Osteocyte (in vitro differentiated cells): ENCODE data around the gene ZBTB40. TPM values are rescaled to one million over a fixed set of nuclear protein-coding genes. Genes with fewer than 3 reads are reported as not detected.

Experiments
- DNase-seq: peaks from one replicate; pipeline ENCODE4 v3.0.0; 2021; ENCODE audit warnings: mixed read lengths; ENCODE audit not compliant: unreplicated experiment; ENCODE audit errors: extremely low spot score
- H3K27ac Mint-ChIP-seq: one replicate; pipeline ENCODE4 v1.8.0; 2021; ENCODE audit warnings: mild to moderate bottlenecking, mixed read lengths; ENCODE audit not compliant: unreplicated experiment
- H3K27me3 Mint-ChIP-seq: one replicate; pipeline ENCODE4 v1.8.0; 2021; ENCODE audit warnings: mixed read lengths; ENCODE audit not compliant: unreplicated experiment
- H3K36me3 Mint-ChIP-seq: one replicate; pipeline ENCODE4 v1.8.0; 2021; ENCODE audit warnings: mixed read lengths; ENCODE audit not compliant: unreplicated experiment
- H3K4me1 Mint-ChIP-seq: one replicate; pipeline ENCODE4 v1.8.0; 2021; ENCODE audit warnings: mixed read lengths; ENCODE audit not compliant: unreplicated experiment
- H3K4me3 Mint-ChIP-seq: one replicate; pipeline ENCODE4 v1.8.0; 2021; ENCODE audit warnings: mild to moderate bottlenecking, moderate library complexity, mixed read lengths; ENCODE audit not compliant: unreplicated experiment
- H3K9me3 Mint-ChIP-seq: one replicate; pipeline ENCODE4 v1.8.0; 2021; ENCODE audit warnings: mixed read lengths; ENCODE audit not compliant: unreplicated experiment
- total RNA-seq: library from RNA; stranded (reverse); gene quantifications from 2 replicates; pipeline ENCODE4 v1.2.1, GENCODE V29; 2021
- TF ChIP-seq, protein P1 (sequence below): fragments of 200-600 bp; sonication (generic); IDR thresholded peaks from 2 replicates; pipeline ENCODE4 v1.5.0; 2021; ENCODE audit warnings: antibody characterized with exemption, mild to moderate bottlenecking, moderate library complexity

The ZBTB40 gene
- total RNA-seq, 1 donor from 2014 or later: 23.6 TPM

DNA sequence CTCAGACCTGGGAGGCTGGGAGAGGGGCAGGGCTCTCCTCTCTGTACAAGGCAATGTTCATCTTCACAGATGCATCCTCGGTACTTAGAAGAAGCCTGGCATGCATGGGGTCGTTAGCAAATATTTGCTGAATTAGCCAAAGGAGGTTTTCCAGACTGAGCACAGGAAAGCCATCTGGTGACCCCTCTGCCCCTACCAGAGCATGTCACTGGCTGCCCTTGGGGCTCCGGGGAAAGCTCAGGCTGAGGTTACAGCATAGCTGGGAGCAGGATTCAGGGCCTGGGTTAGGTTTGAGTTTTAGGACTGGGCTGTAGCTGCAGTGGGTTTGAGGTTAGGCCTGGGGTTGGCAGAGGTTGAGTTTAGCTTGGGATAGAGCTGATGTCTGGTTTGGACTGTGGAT, 43.4 kb upstream of the ZBTB40 start:
- Mint-ChIP-seq H3K36me3 (peaks cover 3% of the 10 kb centered on the region), H3K9me3 (peaks cover 6% of the 10 kb centered on the region), H3K27ac (no peak overlapping the region), H3K4me1 (peaks cover 24% of the 10 kb centered on the region), H3K4me3 (no peak overlapping the region), H3K27me3 (peaks cover 18% of the 10 kb centered on the region)
- DNase-seq: no peak
- TF ChIP-seq, protein P1, sequence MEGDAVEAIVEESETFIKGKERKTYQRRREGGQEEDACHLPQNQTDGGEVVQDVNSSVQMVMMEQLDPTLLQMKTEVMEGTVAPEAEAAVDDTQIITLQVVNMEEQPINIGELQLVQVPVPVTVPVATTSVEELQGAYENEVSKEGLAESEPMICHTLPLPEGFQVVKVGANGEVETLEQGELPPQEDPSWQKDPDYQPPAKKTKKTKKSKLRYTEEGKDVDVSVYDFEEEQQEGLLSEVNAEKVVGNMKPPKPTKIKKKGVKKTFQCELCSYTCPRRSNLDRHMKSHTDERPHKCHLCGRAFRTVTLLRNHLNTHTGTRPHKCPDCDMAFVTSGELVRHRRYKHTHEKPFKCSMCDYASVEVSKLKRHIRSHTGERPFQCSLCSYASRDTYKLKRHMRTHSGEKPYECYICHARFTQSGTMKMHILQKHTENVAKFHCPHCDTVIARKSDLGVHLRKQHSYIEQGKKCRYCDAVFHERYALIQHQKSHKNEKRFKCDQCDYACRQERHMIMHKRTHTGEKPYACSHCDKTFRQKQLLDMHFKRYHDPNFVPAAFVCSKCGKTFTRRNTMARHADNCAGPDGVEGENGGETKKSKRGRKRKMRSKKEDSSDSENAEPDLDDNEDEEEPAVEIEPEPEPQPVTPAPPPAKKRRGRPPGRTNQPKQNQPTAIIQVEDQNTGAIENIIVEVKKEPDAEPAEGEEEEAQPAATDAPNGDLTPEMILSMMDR: no peak

DNA sequence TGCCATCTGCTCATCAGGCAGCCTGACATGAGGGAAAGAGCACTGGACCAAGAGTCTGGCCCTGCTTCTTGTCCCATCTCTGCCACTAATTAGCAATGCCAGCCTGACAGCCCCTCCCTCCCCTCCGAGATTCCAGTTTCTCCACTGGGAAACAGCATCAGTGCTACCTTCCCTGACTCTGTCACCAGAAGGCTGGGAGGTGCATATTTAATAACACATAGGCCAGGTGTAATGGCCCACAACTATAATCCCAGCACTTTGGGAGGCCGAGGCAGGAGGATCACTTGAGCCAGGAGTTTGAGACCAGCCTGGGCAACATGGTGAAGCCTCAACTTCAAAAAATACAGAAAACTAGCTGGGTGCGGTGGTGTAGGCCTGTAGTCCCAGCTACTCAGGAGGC, 41.2 kb upstream of the ZBTB40 start:
- H3K36me3 Mint-ChIP-seq: peaks cover 3% of the 10 kb centered on the region
- no peak overlapping the region for H3K27ac Mint-ChIP-seq
- H3K4me3 Mint-ChIP-seq: no peak overlapping the region
- peaks cover 2% of the 10 kb centered on the region for H3K27me3 Mint-ChIP-seq
- peaks cover 41% of the 10 kb centered on the region for H3K4me1 Mint-ChIP-seq
- no peak for DNase-seq
- TF ChIP-seq, protein P1: no peak
- H3K9me3 Mint-ChIP-seq: peaks cover 6% of the 10 kb centered on the region

DNA sequence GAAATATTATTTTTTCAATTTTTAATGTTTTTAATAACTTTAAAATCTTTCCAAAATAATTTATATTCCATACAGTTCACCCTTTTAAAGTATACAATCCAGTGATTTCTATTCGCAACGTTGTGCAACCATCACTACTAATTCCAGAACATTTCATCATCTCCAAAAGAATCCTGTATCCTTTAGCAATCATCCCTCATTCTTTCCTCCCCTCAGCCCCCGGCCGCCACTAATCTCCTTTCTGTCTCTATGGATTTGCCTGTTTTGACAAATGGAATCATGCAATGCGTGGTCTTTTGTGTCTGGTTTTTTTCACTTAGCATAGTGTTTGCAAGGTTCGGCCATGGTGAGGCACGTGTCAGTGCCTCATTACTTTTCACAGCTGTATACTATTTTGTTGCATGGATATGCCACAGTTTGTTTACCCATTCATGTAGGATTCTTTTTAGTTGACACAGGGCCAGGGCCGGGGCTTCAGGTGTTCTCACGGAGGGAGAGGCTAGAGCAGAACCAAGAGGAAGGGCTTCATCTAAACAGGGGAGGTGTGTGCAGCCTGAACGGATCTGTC, 40.6 kb upstream of the ZBTB40 start:
- Mint-ChIP-seq H3K4me1 (peaks cover 41% of the 10 kb centered on the region), H3K27me3 (peaks cover 2% of the 10 kb centered on the region), H3K27ac (no peak overlapping the region), H3K4me3 (no peak overlapping the region), H3K36me3 (peaks cover 3% of the 10 kb centered on the region), H3K9me3 (peaks cover 6% of the 10 kb centered on the region)
- DNase-seq: no peak
- TF ChIP-seq, protein P1: no peak

DNA sequence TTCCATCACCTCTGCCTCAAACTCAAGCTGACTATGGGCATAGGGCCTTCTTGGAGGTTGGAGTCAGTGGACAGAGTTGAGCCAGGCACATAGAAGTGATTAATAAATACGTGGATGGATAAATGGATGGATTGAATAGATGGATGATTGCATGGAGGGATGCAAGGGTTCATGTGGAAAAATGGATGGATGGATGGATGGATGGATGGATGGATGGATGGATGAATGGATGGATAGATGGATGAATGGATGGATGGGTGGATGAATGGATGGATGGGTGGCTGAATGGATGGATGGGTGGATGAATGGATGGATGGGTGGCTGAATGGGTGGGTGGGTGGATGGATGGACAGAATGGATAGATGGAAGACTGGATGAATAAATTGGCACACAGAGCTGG, 40.1 kb upstream of the ZBTB40 start:
- peaks cover 43% of the 10 kb centered on the region for H3K4me1 Mint-ChIP-seq
- H3K9me3 Mint-ChIP-seq: peaks cover 6% of the 10 kb centered on the region
- peaks cover 3% of the 10 kb centered on the region for H3K36me3 Mint-ChIP-seq
- TF ChIP-seq, protein P1: no peak
- DNase-seq: no peak
- peaks cover 2% of the 10 kb centered on the region for H3K27me3 Mint-ChIP-seq
- no peak overlapping the region for H3K27ac Mint-ChIP-seq
- H3K4me3 Mint-ChIP-seq: no peak overlapping the region

DNA sequence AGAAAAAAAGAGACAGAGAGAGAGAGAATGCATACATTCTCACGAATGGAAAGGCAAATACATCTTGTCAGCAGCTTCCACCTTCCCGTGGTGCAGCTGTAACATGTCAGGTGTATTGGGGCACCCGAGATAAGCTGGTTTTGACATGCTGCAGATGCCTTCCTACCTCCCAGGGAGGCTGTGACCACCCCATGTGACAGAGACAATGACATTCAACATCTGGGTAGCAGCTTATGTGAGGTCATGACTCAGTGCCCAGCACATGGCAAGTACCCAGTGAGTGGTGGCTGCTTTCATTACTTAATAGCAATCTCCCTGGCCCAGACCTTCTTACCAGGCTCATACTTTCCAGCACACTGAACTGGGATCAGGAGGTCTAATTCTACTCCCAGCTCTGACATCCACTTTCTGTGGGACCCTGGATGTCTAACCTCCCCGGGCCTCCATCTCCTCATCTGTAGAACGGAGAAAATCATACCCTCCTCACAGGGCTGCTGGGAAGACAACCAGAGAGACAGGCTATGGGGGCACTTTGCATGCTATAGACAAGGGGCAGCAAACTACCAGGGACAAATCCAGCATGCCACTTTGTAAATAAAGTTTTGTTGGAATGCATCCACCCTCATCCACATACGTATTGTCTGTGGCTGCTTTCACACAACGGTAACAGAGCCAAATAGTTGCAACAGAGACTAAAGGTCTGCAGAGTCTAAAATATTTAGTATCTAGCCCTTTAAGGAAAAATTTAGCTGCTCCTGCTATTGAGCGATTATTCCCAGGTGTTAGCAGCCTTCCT, 38.5 kb upstream of the ZBTB40 start:
- Mint-ChIP-seq H3K4me1 (peaks cover 36% of the 10 kb centered on the region), H3K9me3 (peaks cover 6% of the 10 kb centered on the region), H3K27me3 (peaks cover 3% of the 10 kb centered on the region), H3K36me3 (peaks cover 3% of the 10 kb centered on the region), H3K27ac (peak overlapping the region; percentile 56), H3K4me3 (no peak overlapping the region)
- no peak for DNase-seq
- TF ChIP-seq, protein P1: no peak
